Cardiac fibroblast (primary cell): ENCODE results near the gene TBC1D3B.
"Not testable (repeated sequence)": the region's sequence is repeated elsewhere in the genome, so short reads cannot be mapped to it uniquely, and the experiment has no call there.

ENCODE experiments used
- DNase-seq, 2 donors: peaks; one replicate each; pipeline versions ENCODE4 v3.0.0 to v3.0.0-alpha.2; 2010; ENCODE audit warnings: low read depth in 2 of 2
- H3K4me3 ChIP-seq, 2 donors: replicated peaks in 1 of 2; 1 replicate in 1 of 2; 2 replicates in 1 of 2; pipeline ENCODE4 v1.5.1; 2011; ENCODE audit warnings: low read depth in 2 of 2, low read length in 2 of 2, mild to moderate bottlenecking in 2 of 2, moderate library complexity in 1 of 2
- CTCF ChIP-seq: IDR thresholded peaks from one replicate; pipeline ENCODE4 v1.5.1; 2011; ENCODE audit warnings: low read depth, mild to moderate bottlenecking, low read length, inconsistent platforms

Gene TBC1D3B

GRCh38 chr17:36188891-36189306 is 12.5 kb upstream of the TBC1D3B start:
- DNase-seq: no peak
- TF ChIP-seq CTCF: no peak
- no peak overlapping the region for H3K4me3 ChIP-seq

- not testable (repeated sequence) for DNase-seq, H3K4me3 ChIP-seq
These were observed 11.7 kb upstream of the TBC1D3B start for GRCh38 chr17:36187943-36188665.

- H3K4me3 ChIP-seq, DNase-seq: not testable (repeated sequence)
These were observed 10.7 kb upstream of the TBC1D3B start for GRCh38 chr17:36186810-36187763.

- TF ChIP-seq CTCF: no peak
- H3K4me3 ChIP-seq: no peak overlapping the region
- no peak for DNase-seq
These were observed 9.0 kb upstream of the TBC1D3B start for GRCh38 chr17:36185416-36185815.

- no peak for DNase-seq
- TF ChIP-seq CTCF: no peak
- peak overlapping the region in 1 of 2 donors; percentile 76 for H3K4me3 ChIP-seq
These were observed 7.8 kb upstream of the TBC1D3B start for GRCh38 chr17:36184023-36184765.

- peak; percentile 24 to 89 for DNase-seq
- H3K4me3 ChIP-seq: peak overlapping the region; percentile 39 to 76
- no peak for TF ChIP-seq CTCF
These were observed 6.8 kb upstream of the TBC1D3B start for GRCh38 chr17:36183001-36183971.
